Breast epithelium (tissue), 3 donors: ENCODE measurements around the gene MYCL.

Experiments
- CTCF ChIP-seq, 3 donors: fragments of 450-650 bp; IDR thresholded peaks; one replicate each; pipeline ENCODE4 v1.5.1; 2016 to 2017; ENCODE audit warnings: antibody characterized with exemption in 3 of 3, mild to moderate bottlenecking in 3 of 3, moderate library complexity in 3 of 3
- POLR2AphosphoS5 ChIP-seq, 3 donors: sonication (generic); formaldehyde crosslinking; IDR thresholded peaks; one replicate each; pipeline ENCODE4 v1.6.1; 2017; ENCODE audit warnings: antibody characterized with exemption in 3 of 3

GRCh38 chr1:39852876-39853275 lies 48.8 kb downstream of the MYCL start:
- no peak for TF ChIP-seq CTCF (IDR thresholded peaks at IDR 0.05)
- no peak for TF ChIP-seq POLR2AphosphoS5 (IDR thresholded peaks at IDR 0.05)
